Measurements from ENCODE around the gene FAM124A.

FAM124A gene

GRCh38 chr13:51267622-51268021 lies 45.4 kb downstream of the FAM124A start:
- no peak for DNase-seq (ENCODE audit: low read depth)
- no peak overlapping the region for H3K4me3 ChIP-seq (ENCODE audit: low read length)
- no peak for TF ChIP-seq CTCF (conservative IDR thresholded peaks at IDR 0.05; ENCODE audit: low read length)

GRCh38 chr13:51269039-51269438 lies 46.8 kb downstream of the FAM124A start:
- peak; percentile 28 for DNase-seq (ENCODE audit: low read depth)
- TF ChIP-seq CTCF (conservative IDR thresholded peaks at IDR 0.05; ENCODE audit: low read length): no peak
- no peak overlapping the region for H3K4me3 ChIP-seq (ENCODE audit: low read length)

GRCh38 chr13:51270623-51271415 lies 48.6 kb downstream of the FAM124A start:
- no peak for TF ChIP-seq CTCF (conservative IDR thresholded peaks at IDR 0.05; ENCODE audit: low read length)

GRCh38 chr13:51271528-51272085 lies 49.4 kb downstream of the FAM124A start:
- H3K4me3 ChIP-seq (ENCODE audit: low read length): no peak overlapping the region
- TF ChIP-seq CTCF (conservative IDR thresholded peaks at IDR 0.05; ENCODE audit: low read length): no peak
- DNase-seq (ENCODE audit: low read depth): no peak

More at GRCh38 chr13:51270623-51271415, 48.6 kb downstream of the FAM124A start:
- DNase-seq (ENCODE audit: low read depth): no peak
- H3K4me3 ChIP-seq (ENCODE audit: low read length): no peak overlapping the region

- no peak overlapping the region for H3K4me3 ChIP-seq (ENCODE audit: low read length)
- TF ChIP-seq CTCF (conservative IDR thresholded peaks at IDR 0.05; ENCODE audit: low read length): no peak
- DNase-seq (ENCODE audit: low read depth): no peak
Observed at GRCh38 chr13:51275101-51275500, 52.9 kb downstream of the FAM124A start.

- TF ChIP-seq CTCF (conservative IDR thresholded peaks at IDR 0.05; ENCODE audit: low read length): no peak
- H3K4me3 ChIP-seq (ENCODE audit: low read length): no peak overlapping the region
- DNase-seq (ENCODE audit: low read depth): no peak
Observed at GRCh38 chr13:51276636-51277035, 54.4 kb downstream of the FAM124A start.

GRCh38 chr13:51277928-51278327 lies 55.7 kb downstream of the FAM124A start:
- no peak overlapping the region for H3K4me3 ChIP-seq (ENCODE audit: low read length)
- no peak for DNase-seq (ENCODE audit: low read depth)
- TF ChIP-seq CTCF (conservative IDR thresholded peaks at IDR 0.05; ENCODE audit: low read length): no peak

Measured in AG10803 (cell line).